ENCODE data around the gene RAP1A. TPM values are rescaled to one million over a fixed set of nuclear protein-coding genes. Genes with fewer than 3 reads are reported as not detected.

The RAP1A gene
- total RNA-seq, 1 experiment from 2014 or later: 26.7 TPM

- H3K56ac ChIP-seq (ENCODE audit: insufficient read length, low read depth, low read length): no peak overlapping the region
- no peak overlapping the region for H2BK20ac ChIP-seq (ENCODE audit: low read depth, low read length, poor library complexity, severe bottlenecking)
- no peak overlapping the region for H3K14ac ChIP-seq (ENCODE audit: insufficient read depth, low read length)
- no peak overlapping the region for H4K5ac ChIP-seq (ENCODE audit: insufficient read length, low read depth, low read length)
- H3K27me3 ChIP-seq (ENCODE audit: insufficient read depth, low read length): no peaks in the 10 kb centered on the region
- H3K9me3 ChIP-seq (ENCODE audit: control insufficient read depth, low read depth, low read length): no peaks in the 10 kb centered on the region
- H4K20me1 ChIP-seq (ENCODE audit: control insufficient read depth, insufficient read depth, insufficient read length): no peaks in the 10 kb centered on the region
- H3T11ph ChIP-seq (ENCODE audit: low read length): no peak overlapping the region
- H3K23ac ChIP-seq (ENCODE audit: insufficient read length, low read depth, low read length): no peak overlapping the region
- no peak overlapping the region; the same call in 1 of the 2 replicates for H2BK15ac ChIP-seq (ENCODE audit: low read depth, low read length)
- DNase-seq: no peak
- H2BK5ac ChIP-seq (ENCODE audit: insufficient read length, low read length): no peak overlapping the region
- Mint-ChIP-seq H3K27me3 (ENCODE audit: low read depth) (peaks cover 36% of the 10 kb centered on the region), H3K36me3 (ENCODE audit: insufficient read depth in 1 of 3, low read depth in 3 of 3) (no peaks in the 10 kb centered on the region; a peak in 1 of 7 replicates), H3K4me3 (no peak overlapping the region; a peak in 1 of 5 replicates), H3K9me3 (no peaks in the 10 kb centered on the region; a peak in 2 of 5 replicates), H3K4me1 (peaks cover 23% of the 10 kb centered on the region in 2 experiments), H3K27ac (no peak overlapping the region)
- no peak overlapping the region for H2AFZ ChIP-seq (ENCODE audit: low read length)
- WGBS (ENCODE audit: extremely low coverage, insufficient read length, low lambda C conversion rate): no CpG with 5 or more reads among the region's 3 CpGs
- no peak overlapping the region for H3K4ac ChIP-seq (ENCODE audit: low read depth, low read length)
- TF ChIP-seq, protein P1, sequence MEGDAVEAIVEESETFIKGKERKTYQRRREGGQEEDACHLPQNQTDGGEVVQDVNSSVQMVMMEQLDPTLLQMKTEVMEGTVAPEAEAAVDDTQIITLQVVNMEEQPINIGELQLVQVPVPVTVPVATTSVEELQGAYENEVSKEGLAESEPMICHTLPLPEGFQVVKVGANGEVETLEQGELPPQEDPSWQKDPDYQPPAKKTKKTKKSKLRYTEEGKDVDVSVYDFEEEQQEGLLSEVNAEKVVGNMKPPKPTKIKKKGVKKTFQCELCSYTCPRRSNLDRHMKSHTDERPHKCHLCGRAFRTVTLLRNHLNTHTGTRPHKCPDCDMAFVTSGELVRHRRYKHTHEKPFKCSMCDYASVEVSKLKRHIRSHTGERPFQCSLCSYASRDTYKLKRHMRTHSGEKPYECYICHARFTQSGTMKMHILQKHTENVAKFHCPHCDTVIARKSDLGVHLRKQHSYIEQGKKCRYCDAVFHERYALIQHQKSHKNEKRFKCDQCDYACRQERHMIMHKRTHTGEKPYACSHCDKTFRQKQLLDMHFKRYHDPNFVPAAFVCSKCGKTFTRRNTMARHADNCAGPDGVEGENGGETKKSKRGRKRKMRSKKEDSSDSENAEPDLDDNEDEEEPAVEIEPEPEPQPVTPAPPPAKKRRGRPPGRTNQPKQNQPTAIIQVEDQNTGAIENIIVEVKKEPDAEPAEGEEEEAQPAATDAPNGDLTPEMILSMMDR (conservative IDR thresholded peaks at IDR 0.05): no peak
- peaks cover 8% of the 10 kb centered on the region for H3K23me2 ChIP-seq (ENCODE audit: insufficient read length, low read depth, low read length, poor library complexity, severe bottlenecking)
- no peak overlapping the region for H3K9ac ChIP-seq (ENCODE audit: extremely low read depth, insufficient read length, low read length)
- H3K4me1 ChIP-seq (ENCODE audit: insufficient read depth, low read length): peaks cover 5% of the 10 kb centered on the region; the same call in 1 of the 2 replicates
- H2AK5ac ChIP-seq (ENCODE audit: insufficient read length, low read length): no peak overlapping the region
- H3K4me2 ChIP-seq (ENCODE audit: insufficient read depth, insufficient read length, low read length): no peak overlapping the region
- no peak overlapping the region for H4K91ac ChIP-seq (ENCODE audit: insufficient read length, low read depth, low read length)
- no peak overlapping the region for H2BK120ac ChIP-seq (ENCODE audit: low read depth, low read length, poor library complexity, severe bottlenecking)
- H3K18ac ChIP-seq (ENCODE audit: insufficient read length, low read depth, low read length): no peak overlapping the region
- no peak overlapping the region for H3K27ac ChIP-seq (ENCODE audit: insufficient read length, low read depth, low read length)
- no peak overlapping the region for H4K8ac ChIP-seq (replicated peaks; ENCODE audit: insufficient read length, low read depth, low read length)
- no peaks in the 10 kb centered on the region for H3K79me1 ChIP-seq (ENCODE audit: insufficient read depth, low read depth, low read length, poor library complexity, severe bottlenecking)
- no peaks in the 10 kb centered on the region for H3K79me2 ChIP-seq (ENCODE audit: insufficient read depth, low read length)
- H2BK12ac ChIP-seq (ENCODE audit: insufficient read length, low read depth, low read length): no peak overlapping the region
Observed at GRCh38 chr1:111743679-111744101, 124.1 kb downstream of the RAP1A start.
